HepG2 (cell line): ENCODE data around the gene PLA2G12A. TPM values are rescaled to one million over a fixed set of nuclear protein-coding genes. Genes with fewer than 3 reads are reported as not detected.

Source experiments
- ATAC-seq: fragments of 200-7000 bp; cut with Tn5 transposase; 3 replicates; pipeline ENCODE4 v1.9.1; 2020; ENCODE audit warnings: mild to moderate bottlenecking, moderate library complexity
- BruUV-seq: library from RNA; stranded (reverse); fragments of 400-500 nt; replicated peaks from 2 replicates; lab custom pipeline; 2021; lab: Mats Ljungman, UMichigan
- CTCF ChIA-PET: fragments of 300-600 bp; formaldehyde crosslinking; extraction: SDS; loops from one replicate; lab custom pipeline; 2021; ENCODE audit warnings: low total read pairs, inconsistent platforms, low intra/inter-chr PET ratio; lab: Yijun Ruan, JAX
- POLR2A ChIA-PET: fragments of 350-600 bp; sonication (Branson Sonifier 250); formaldehyde crosslinking; loops from one replicate; lab custom pipeline; 2020; ENCODE audit warnings: antibody characterized with exemption, inconsistent platforms; lab: Yijun Ruan, JAX
- DNase-seq: peaks from one replicate; pipeline ENCODE4 v3.0.0-alpha.2; 2015; ENCODE audit warnings: low spot score
- FAIRE-seq: peaks from 3 replicates; lab custom pipeline; 2011; peaks lifted over from hg19 to GRCh38; lab: Jason Lieb, UNC
- H2AFZ ChIP-seq: one replicate; pipeline ENCODE4 v1.6.1; 2011; ENCODE audit warnings: low read length, inconsistent platforms
- H3K27ac ChIP-seq: fragments of 300-600 bp; 3 replicates; pipeline ENCODE4 v1.8.0; 2011; ENCODE audit warnings: mixed run types, mild to moderate bottlenecking, mixed read lengths, low read length, inconsistent platforms; ENCODE audit not compliant: insufficient read depth; ENCODE audit errors: extremely low read length
- H3K27me3 ChIP-seq, 2 experiments: fragments of 200-600 bp in 1 of 2; 2 replicates in 1 of 2; 3 replicates in 1 of 2; pipeline versions ENCODE4 v1.6.0 to v1.8.0; 2011; ENCODE audit warnings: low read length in 2 of 2, mild to moderate bottlenecking in 2 of 2, moderate library complexity in 2 of 2, inconsistent platforms in 1 of 2; ENCODE audit not compliant: insufficient read depth in 2 of 2, control insufficient read depth in 1 of 2
- H3K36me3 ChIP-seq, 2 experiments: fragments of 200-600 bp in 1 of 2; replicated peaks in 1 of 2; 2 replicates in 1 of 2; 3 replicates in 1 of 2; pipeline versions ENCODE4 v1.5.1 to v1.8.0; 2011; ENCODE audit warnings: low read length in 2 of 2, inconsistent platforms in 1 of 2; ENCODE audit not compliant: insufficient read depth in 2 of 2, control insufficient read depth in 1 of 2
- H3K4me1 ChIP-seq: 2 replicates; pipeline ENCODE4 v1.5.1; 2012; ENCODE audit warnings: low read length, inconsistent platforms; ENCODE audit not compliant: insufficient read depth
- H3K4me2 ChIP-seq: 2 replicates; pipeline ENCODE4 v1.6.0; 2011; ENCODE audit warnings: low read depth, low read length, inconsistent platforms
- H3K4me3 ChIP-seq, 3 experiments: fragments of 200-600 bp in 1 of 3; sonication (generic), shearing (Covaris generic) in 1 of 3; replicated peaks in 1 of 3; 2 replicates each; pipeline ENCODE4 v1.5.1; 2011 to 2016; ENCODE audit warnings: low read length in 3 of 3, inconsistent platforms in 2 of 3, low read depth in 2 of 3, mild to moderate bottlenecking in 2 of 3, control low read depth in 1 of 3, mixed read lengths in 1 of 3; ENCODE audit not compliant: insufficient read depth in 1 of 3
- H3K79me2 ChIP-seq: one replicate; pipeline ENCODE4 v1.6.1; 2011; ENCODE audit warnings: low read length, inconsistent platforms; ENCODE audit not compliant: insufficient read depth
- H3K9ac ChIP-seq: 2 replicates; pipeline ENCODE4 v1.6.0; 2011; ENCODE audit warnings: mild to moderate bottlenecking, low read depth, low read length, inconsistent platforms; ENCODE audit not compliant: insufficient read depth
- H3K9me3 ChIP-seq: 2 replicates; pipeline ENCODE4 v1.5.1; 2012; ENCODE audit warnings: mild to moderate bottlenecking, low read length
- H4K20me1 ChIP-seq: 2 replicates; pipeline ENCODE4 v1.6.0; 2011; ENCODE audit warnings: inconsistent platforms, mild to moderate bottlenecking, low read length, moderate library complexity; ENCODE audit not compliant: insufficient read depth
- AGO2 ChIP-seq: fragments of 200-400 bp; formaldehyde crosslinking; optimal IDR thresholded peaks from 2 replicates; pipeline ENCODE3; 2017; ENCODE audit warnings: mild to moderate bottlenecking, low read depth, low read length, moderate library complexity
- BORCS8-MEF2B ChIP-seq: sonication (generic); formaldehyde crosslinking; IDR thresholded peaks from 2 replicates; pipeline ENCODE4 v1.8.0; 2022; ENCODE audit warnings: mild to moderate bottlenecking, missing genetic modification reagents
- KMT2B ChIP-seq: IDR thresholded peaks from 2 replicates; pipeline ENCODE4 v1.6.1; 2016; ENCODE audit warnings: missing genetic modification reagents, missing compliant biosample characterization
- PHF8 ChIP-seq: sonication (generic); formaldehyde crosslinking; IDR thresholded peaks from 2 replicates; pipeline ENCODE4 v1.5.0; 2020; ENCODE audit warnings: missing genetic modification reagents
- POLR2A ChIP-seq, 2 experiments: IDR thresholded peaks; 2 replicates each; pipeline ENCODE4 v1.6.1; 2011; ENCODE audit warnings: low read depth in 2 of 2, low read length in 2 of 2, mild to moderate bottlenecking in 1 of 2, moderate library complexity in 1 of 2; ENCODE audit not compliant: insufficient read depth in 1 of 2
- POLR2AphosphoS5 ChIP-seq: IDR thresholded peaks from 2 replicates; pipeline ENCODE4 v1.6.1; 2012; ENCODE audit warnings: low read depth, low read length
- SPEN ChIP-seq: sonication (generic); formaldehyde crosslinking; IDR thresholded peaks from 2 replicates; pipeline ENCODE4 v1.5.1; 2020; ENCODE audit warnings: low read depth, mild to moderate bottlenecking, missing genetic modification reagents
- STAG1 ChIP-seq: sonication (generic); formaldehyde crosslinking; IDR thresholded peaks from 2 replicates; pipeline ENCODE4 v1.4.0; 2020; ENCODE audit warnings: missing genetic modification reagents
- ZNF432 ChIP-seq: sonication (generic); formaldehyde crosslinking; IDR thresholded peaks from 2 replicates; pipeline ENCODE4 v1.5.0; 2020; ENCODE audit warnings: missing genetic modification reagents, mild to moderate bottlenecking, borderline replicate concordance
- ZNF543 ChIP-seq: sonication (generic); formaldehyde crosslinking; IDR thresholded peaks from 2 replicates; pipeline ENCODE4 v1.4.0; 2020; ENCODE audit warnings: mild to moderate bottlenecking, missing genetic modification reagents
- ZSCAN20 ChIP-seq: sonication (generic); formaldehyde crosslinking; IDR thresholded peaks from 2 replicates; pipeline ENCODE4 v1.4.0; 2020; ENCODE audit warnings: missing genetic modification reagents, mild to moderate bottlenecking, borderline replicate concordance
- WGBS: methylation state at CpG from one replicate; pipeline ENCODE4 v1.1.6; 2017; ENCODE audit warnings: low lambda C conversion rate; 5-methylcytosine and 5-hydroxymethylcytosine counted together
- in situ Hi-C: cut with HindIII; loops from 2 replicates; pipeline ENCODE4 v1.10.0; 2017; ENCODE audit warnings: low pct_unique_long_range_greater_than_20kb; ENCODE audit not compliant: extremely low pct_ligation_motif_present
- intact Hi-C: fragments of 100-400 bp; cut with micrococcal nuclease; formaldehyde crosslinking; loops from one replicate; pipeline ENCODE4 v1.10.0; 2022; ENCODE audit not compliant: unreplicated experiment
- polyA plus RNA-seq, 8 experiments: library from polyadenylated mRNA; depleted of rRNA in 3 of 8; stranded (reverse) in 7 of 8; unstranded in 1 of 8; fragments of >200 nt; fragmentation: Illumina TruSeq in 4 of 8; extraction: Trizol in 4 of 8; gene quantifications; 2 replicates each; pipeline versions ENCODE4 v1.2.1 to v1.2.3, GENCODE V29; 2011 to 2016; ENCODE audit warnings: low read depth in 4 of 8, missing spikeins in 1 of 8, mixed read lengths in 1 of 8; ENCODE audit not compliant: insufficient read depth in 1 of 8
- total RNA-seq, 5 experiments: library from RNA; depleted of rRNA; stranded (reverse); fragments of >200 nt; fragmentation: Illumina TruSeq; extraction: Trizol; gene quantifications; 2 replicates each; pipeline ENCODE4 v1.2.3, GENCODE V29; 2016; ENCODE audit warnings: low read depth in 1 of 5
- TF ChIP-seq, protein P1 (sequence below): sonication (generic); formaldehyde crosslinking; IDR thresholded peaks from 2 replicates; pipeline ENCODE4 v1.8.0; 2022; ENCODE audit warnings: mild to moderate bottlenecking, missing genetic modification reagents, borderline replicate concordance
- TF ChIP-seq, protein P2 (sequence below): sonication (generic); formaldehyde crosslinking; IDR thresholded peaks from 2 replicates; pipeline ENCODE4 v1.4.0; 2020; ENCODE audit warnings: low read depth, mild to moderate bottlenecking, missing genetic modification reagents
- TF ChIP-seq, protein P3 (sequence below): sonication (generic); formaldehyde crosslinking; IDR thresholded peaks from 2 replicates; pipeline ENCODE4 v1.4.0; 2020; ENCODE audit warnings: missing genetic modification reagents, borderline replicate concordance

Gene PLA2G12A
- total and polyA plus RNA-seq, 2 of the 13 experiments (the other 11 are each of a cell fraction or from before 2014, with no cell fraction given): 61.2 to 64.0 TPM

DNA sequence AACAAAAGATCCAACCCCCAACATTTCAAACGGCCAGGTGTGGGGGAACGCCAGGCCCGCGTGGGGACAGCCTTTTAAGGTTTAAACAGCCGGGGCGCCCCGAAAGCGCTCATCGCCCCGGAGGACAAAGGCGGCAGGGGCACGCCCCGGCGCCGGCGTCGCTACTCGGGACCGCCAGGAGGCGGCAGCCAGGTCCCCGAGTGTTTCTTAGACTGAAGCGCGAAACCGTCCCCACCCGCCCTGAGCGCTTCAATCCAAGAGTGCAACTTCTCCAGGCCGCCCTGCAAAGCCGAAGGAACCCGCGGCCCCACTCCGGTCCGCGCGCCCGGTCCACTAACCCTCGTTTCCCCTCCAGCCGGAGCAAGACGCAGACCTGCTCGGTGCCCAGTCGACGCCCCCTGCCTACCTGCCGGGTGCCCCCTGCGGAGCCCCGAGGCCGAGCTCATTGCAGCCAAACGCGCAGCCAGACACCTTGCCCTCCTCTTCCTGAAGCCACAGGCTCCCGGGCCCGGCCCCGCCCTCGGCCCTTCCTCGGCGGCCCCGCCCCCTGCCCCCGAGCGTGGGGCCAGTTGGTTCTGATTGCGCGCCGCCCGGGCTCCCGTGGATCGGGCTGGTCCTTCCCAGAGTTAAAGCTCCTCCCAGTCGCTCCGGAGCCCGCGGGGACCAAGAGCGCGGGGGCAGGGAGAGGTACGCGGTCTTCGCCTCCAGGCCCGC, 26.8 kb downstream of the PLA2G12A start, which contains the start of gene CASP6:
CASP6 (minus strand) TSS at position 496 of the 714 bp plus-strand sequence; CDS start at position 446, 50 bp downstream.
- no peaks in the 10 kb centered on the region for H4K20me1 ChIP-seq
- peak; percentile 83 for ATAC-seq
- intact Hi-C loops: loop anchor here (1.0 to 5.0 kb wide), 3 partner anchors 101 to 274 kb away; partner anchors contain the start of gene GAR1
- peak within 1 kb of the TSS; percentile 68 for H3K27ac ChIP-seq
- H3K4me2 ChIP-seq: peak within 1 kb of the TSS; percentile 74
- no peaks in the 10 kb centered on the region for H3K27me3 ChIP-seq
- no CpG with 5 or more reads among the region's 72 CpGs for WGBS
- DNase-seq: peak; percentile 36
- in situ Hi-C loops: no loop called here
- H3K4me3 ChIP-seq: peak within 1 kb of the TSS; percentile 69 to 76 (median 69)
- peaks cover 37% of the 10 kb centered on the region for H3K4me1 ChIP-seq
- CTCF ChIA-PET: interaction anchor here (0.6 kb wide), 1 partner anchor 124 kb away, joined by 3 read pairs; no protein-coding TSS in a partner anchor
- peaks cover 6% of the 10 kb centered on the region for H3K79me2 ChIP-seq
- POLR2A ChIA-PET: no interaction called here
- H3K36me3 ChIP-seq: no peaks in the 10 kb centered on the region
- H3K9me3 ChIP-seq: no peaks in the 10 kb centered on the region
- BruUV-seq: no TSS peak
- peak within 1 kb of the TSS; percentile 72 for H3K9ac ChIP-seq
- no peak for FAIRE-seq
- no peak within 1 kb of the TSS for H2AFZ ChIP-seq
- no peak for TF ChIP-seq ZSCAN20 (CRISPR knock-in tag)
- 0 out of 2 replicates have a peak, but pooled peaks have one; percentile 35 for TF ChIP-seq KMT2B (CRISPR knock-in tag)
- peak; percentile 39; the same call in 1 of the 2 replicates for TF ChIP-seq POLR2AphosphoS5
- TF ChIP-seq POLR2A (IDR thresholded peaks at IDR 0.05; ENCODE audit: insufficient read depth in 1 of 2, low read depth in 2 of 2, low read length in 2 of 2): peak; percentile 29 to 64; a peak in 3 of 4 replicates
- TF ChIP-seq ZNF432 (CRISPR knock-in tag): no peak
- TF ChIP-seq PHF8 (CRISPR knock-in tag): peak; percentile 67
- peak; percentile 54 for TF ChIP-seq AGO2
- 0 out of 2 replicates have a peak, but pooled peaks have one; percentile 23 for TF ChIP-seq ZNF543 (CRISPR knock-in tag)
- TF ChIP-seq BORCS8-MEF2B (CRISPR knock-in tag): no peak
- TF ChIP-seq, protein P1, sequence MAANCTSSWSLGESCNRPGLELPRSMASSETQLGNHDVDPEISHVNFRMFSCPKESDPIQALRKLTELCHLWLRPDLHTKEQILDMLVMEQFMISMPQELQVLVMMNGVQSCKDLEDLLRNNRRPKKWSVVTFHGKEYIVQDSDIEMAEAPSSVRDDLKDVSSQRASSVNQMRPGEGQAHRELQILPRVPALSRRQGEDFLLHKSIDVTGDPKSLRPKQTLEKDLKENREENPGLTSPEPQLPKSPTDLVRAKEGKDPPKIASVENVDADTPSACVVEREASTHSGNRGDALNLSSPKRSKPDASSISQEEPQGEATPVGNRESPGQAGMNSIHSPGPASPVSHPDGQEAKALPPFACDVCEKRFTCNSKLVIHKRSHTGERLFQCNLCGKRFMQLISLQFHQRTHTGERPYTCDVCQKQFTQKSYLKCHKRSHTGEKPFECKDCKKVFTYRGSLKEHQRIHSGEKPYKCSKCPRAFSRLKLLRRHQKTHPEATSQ: no peak
- TF ChIP-seq STAG1: 0 out of 2 replicates have a peak, but pooled peaks have one; percentile 3
- TF ChIP-seq, protein P2, sequence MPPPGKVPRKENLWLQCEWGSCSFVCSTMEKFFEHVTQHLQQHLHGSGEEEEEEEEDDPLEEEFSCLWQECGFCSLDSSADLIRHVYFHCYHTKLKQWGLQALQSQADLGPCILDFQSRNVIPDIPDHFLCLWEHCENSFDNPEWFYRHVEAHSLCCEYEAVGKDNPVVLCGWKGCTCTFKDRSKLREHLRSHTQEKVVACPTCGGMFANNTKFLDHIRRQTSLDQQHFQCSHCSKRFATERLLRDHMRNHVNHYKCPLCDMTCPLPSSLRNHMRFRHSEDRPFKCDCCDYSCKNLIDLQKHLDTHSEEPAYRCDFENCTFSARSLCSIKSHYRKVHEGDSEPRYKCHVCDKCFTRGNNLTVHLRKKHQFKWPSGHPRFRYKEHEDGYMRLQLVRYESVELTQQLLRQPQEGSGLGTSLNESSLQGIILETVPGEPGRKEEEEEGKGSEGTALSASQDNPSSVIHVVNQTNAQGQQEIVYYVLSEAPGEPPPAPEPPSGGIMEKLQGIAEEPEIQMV (CRISPR knock-in tag): no peak
- TF ChIP-seq, protein P3, sequence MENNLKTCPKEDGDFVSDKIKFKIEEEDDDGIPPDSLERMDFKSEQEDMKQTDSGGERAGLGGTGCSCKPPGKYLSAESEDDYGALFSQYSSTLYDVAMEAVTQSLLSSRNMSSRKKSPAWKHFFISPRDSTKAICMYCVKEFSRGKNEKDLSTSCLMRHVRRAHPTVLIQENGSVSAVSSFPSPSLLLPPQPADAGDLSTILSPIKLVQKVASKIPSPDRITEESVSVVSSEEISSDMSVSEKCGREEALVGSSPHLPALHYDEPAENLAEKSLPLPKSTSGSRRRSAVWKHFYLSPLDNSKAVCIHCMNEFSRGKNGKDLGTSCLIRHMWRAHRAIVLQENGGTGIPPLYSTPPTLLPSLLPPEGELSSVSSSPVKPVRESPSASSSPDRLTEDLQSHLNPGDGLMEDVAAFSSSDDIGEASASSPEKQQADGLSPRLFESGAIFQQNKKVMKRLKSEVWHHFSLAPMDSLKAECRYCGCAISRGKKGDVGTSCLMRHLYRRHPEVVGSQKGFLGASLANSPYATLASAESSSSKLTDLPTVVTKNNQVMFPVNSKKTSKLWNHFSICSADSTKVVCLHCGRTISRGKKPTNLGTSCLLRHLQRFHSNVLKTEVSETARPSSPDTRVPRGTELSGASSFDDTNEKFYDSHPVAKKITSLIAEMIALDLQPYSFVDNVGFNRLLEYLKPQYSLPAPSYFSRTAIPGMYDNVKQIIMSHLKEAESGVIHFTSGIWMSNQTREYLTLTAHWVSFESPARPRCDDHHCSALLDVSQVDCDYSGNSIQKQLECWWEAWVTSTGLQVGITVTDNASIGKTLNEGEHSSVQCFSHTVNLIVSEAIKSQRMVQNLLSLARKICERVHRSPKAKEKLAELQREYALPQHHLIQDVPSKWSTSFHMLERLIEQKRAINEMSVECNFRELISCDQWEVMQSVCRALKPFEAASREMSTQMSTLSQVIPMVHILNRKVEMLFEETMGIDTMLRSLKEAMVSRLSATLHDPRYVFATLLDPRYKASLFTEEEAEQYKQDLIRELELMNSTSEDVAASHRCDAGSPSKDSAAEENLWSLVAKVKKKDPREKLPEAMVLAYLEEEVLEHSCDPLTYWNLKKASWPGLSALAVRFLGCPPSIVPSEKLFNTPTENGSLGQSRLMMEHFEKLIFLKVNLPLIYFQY (CRISPR knock-in tag): peak; percentile 58; the same call in 1 of the 2 replicates
- TF ChIP-seq SPEN (CRISPR knock-in tag): peak; percentile 29; the same call in 1 of the 2 replicates
